Ovary (tissue), 9 donors: ENCODE results near the gene PDS5A. TPM values are rescaled to one million over a fixed set of nuclear protein-coding genes. Genes with fewer than 3 reads are reported as not detected.
"Not testable (repeated sequence)": the region's sequence is repeated elsewhere in the genome, so short reads cannot be mapped to it uniquely, and the experiment has no call there.

Experiments
- DNase-seq, 5 donors: peaks; one replicate each; pipeline ENCODE4 v3.0.0-alpha.2; 2019 to 2020
- H3K27ac ChIP-seq, 2 donors: fragments of 200-600 bp; one replicate each; pipeline versions ENCODE4 v1.5.1 to v1.8.0; 2019 to 2022
- H3K27me3 ChIP-seq: fragments of 200-600 bp; one replicate; pipeline ENCODE4 v1.8.0; 2022
- H3K36me3 ChIP-seq: fragments of 200-600 bp; sonication (generic); one replicate; pipeline ENCODE4 v1.5.1; 2019
- H3K4me1 ChIP-seq: one replicate; pipeline ENCODE4 v1.8.1; 2013; ENCODE audit warnings: mild to moderate bottlenecking, moderate library complexity; ENCODE audit not compliant: insufficient read depth
- H3K4me3 ChIP-seq: fragments of 200-600 bp; sonication (generic); one replicate; pipeline ENCODE4 v1.5.1; 2017
- H3K9me3 ChIP-seq, 2 donors: fragments of 200-600 bp in 1 of 2; sonication (generic) in 1 of 2; one replicate each; pipeline versions ENCODE4 v1.5.1 to v1.8.1; 2013 to 2019; ENCODE audit warnings: mild to moderate bottlenecking in 1 of 2, moderate library complexity in 1 of 2
- EP300 ChIP-seq: sonication (generic); formaldehyde crosslinking; IDR thresholded peaks from one replicate; pipeline ENCODE4 v1.6.1; 2017; ENCODE audit warnings: antibody characterized with exemption
- POLR2A ChIP-seq: fragments of 450-650 bp; IDR thresholded peaks from one replicate; pipeline ENCODE4 v1.6.1; 2017; ENCODE audit warnings: antibody characterized with exemption, mild to moderate bottlenecking, moderate library complexity
- WGBS, 3 donors: extraction: QIAGEN DNeasy Blood & Tissue Kit in 1 of 3; methylation state at CpG; one replicate each; pipeline versions ENCODE4 v1.1.5 to v1.1.7; 2013 to 2017; 5-methylcytosine and 5-hydroxymethylcytosine counted together
- intact Hi-C, 4 donors: fragments of 100-400 bp; cut with DNase I; formaldehyde crosslinking; loops; one replicate each; pipeline versions ENCODE4 v1.11.0 to v1.15.1; 2022 to 2023
- polyA plus RNA-seq, 2 donors: library from polyadenylated mRNA; stranded (reverse); fragments of 200-250 nt in 1 of 2; fragments of 350-450 nt in 1 of 2; fragmentation: Illumina TruSeq in 1 of 2; extraction: RNeasy Lipid Tissue Mini Kit (QIAGEN cat#74804) in 1 of 2; gene quantifications; one replicate each; pipeline ENCODE4 v1.2.3, GENCODE V29; 2013 to 2014
- total RNA-seq, 7 donors: library from RNA; depleted of rRNA in 2 of 7; stranded (reverse); fragments of >200 nt in 2 of 7; fragmentation: NEBNext Ultra II Directional in 3 of 7; extraction: Animal tissue kit (Norgen Biotek cat#: 25700) in 3 of 7; gene quantifications; one replicate each; pipeline versions ENCODE4 v1.1.0 to v1.2.4, GENCODE V29; 2016 to 2023
- TF ChIP-seq, protein P1 (sequence below), 3 donors: fragments of 450-650 bp in 2 of 3; fragments of 200-600 bp in 1 of 3; IDR thresholded peaks; one replicate each; pipeline versions ENCODE4 v1.5.1 to v1.8.0; 2016 to 2022; ENCODE audit warnings: antibody characterized with exemption in 3 of 3, mild to moderate bottlenecking in 1 of 3
- donor health status: DM: no; HTN: no; CAD: no; lungs with moderate emphysema.
- donor health status: DM: no; HTN: no; CAD: no.
- donor health status: Bipolar disorder and iron deficiency.
- donor health status: DM: yes; HTN: yes; CAD: no.
- donor health status: DM: no; HTN: no; CAD: no.
- donor health status: DM: yes; HTN: yes; CAD: no.

Gene PDS5A
- total and polyA plus RNA-seq, 9 donors: 20.9 to 68.8 (median 60.4) TPM

DNA sequence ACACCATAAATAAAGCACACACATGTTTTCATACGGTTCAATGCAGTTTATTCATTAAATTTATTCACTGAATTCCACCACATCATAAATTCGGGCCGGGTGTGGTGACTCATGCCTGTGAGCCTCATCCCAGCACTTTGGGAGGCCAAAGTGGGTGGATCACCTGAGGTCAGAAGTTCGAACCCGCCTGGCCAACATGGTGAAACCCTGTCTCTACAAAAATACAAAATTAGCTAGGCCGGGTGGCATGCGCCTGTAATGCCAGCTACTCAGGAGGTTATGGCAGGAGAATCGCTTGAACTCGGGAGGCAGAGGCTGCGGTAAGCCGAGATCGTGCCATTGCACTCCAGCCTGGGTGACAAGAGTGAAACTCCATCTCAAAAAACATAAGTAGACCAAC is 131.6 kb downstream of the PDS5A start:
- Histone ChIP-seq H3K27me3 (no peaks in the 10 kb centered on the region), H3K36me3 (no peaks in the 10 kb centered on the region), H3K4me1 (no peaks in the 10 kb centered on the region), H3K9me3 (no peaks in the 10 kb centered on the region), H3K27ac (no peak overlapping the region), H3K4me3 (no peak overlapping the region)
- intact Hi-C loops: no loop called here
- TF ChIP-seq POLR2A: no peak
- TF ChIP-seq EP300: no peak
- TF ChIP-seq, protein P1, sequence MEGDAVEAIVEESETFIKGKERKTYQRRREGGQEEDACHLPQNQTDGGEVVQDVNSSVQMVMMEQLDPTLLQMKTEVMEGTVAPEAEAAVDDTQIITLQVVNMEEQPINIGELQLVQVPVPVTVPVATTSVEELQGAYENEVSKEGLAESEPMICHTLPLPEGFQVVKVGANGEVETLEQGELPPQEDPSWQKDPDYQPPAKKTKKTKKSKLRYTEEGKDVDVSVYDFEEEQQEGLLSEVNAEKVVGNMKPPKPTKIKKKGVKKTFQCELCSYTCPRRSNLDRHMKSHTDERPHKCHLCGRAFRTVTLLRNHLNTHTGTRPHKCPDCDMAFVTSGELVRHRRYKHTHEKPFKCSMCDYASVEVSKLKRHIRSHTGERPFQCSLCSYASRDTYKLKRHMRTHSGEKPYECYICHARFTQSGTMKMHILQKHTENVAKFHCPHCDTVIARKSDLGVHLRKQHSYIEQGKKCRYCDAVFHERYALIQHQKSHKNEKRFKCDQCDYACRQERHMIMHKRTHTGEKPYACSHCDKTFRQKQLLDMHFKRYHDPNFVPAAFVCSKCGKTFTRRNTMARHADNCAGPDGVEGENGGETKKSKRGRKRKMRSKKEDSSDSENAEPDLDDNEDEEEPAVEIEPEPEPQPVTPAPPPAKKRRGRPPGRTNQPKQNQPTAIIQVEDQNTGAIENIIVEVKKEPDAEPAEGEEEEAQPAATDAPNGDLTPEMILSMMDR (IDR thresholded peaks at IDR 0.05): no peak
- 89 to 93% (median 92%) methylated on average over 12 of the region's 12 CpGs for WGBS, 3 donors
- no peak for DNase-seq

DNA sequence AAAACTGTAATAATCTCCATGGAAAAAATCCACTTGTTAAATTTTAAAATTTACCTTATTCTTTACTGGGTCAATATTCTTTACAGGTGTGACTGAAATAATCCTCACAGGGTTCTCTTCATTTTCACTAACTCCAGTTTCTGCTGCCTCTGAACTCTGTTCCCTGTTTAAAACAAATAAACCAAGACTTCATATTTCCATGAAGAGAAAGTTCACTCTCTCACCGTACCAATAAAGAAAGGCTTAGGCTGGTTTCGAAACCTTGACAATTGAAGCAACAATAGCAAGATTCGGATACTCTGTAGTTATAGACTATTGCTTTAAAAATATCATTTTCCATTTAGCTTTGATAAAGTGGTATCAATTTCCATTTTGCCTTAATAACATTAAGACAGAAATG is 135.8 kb downstream of the PDS5A start:
- DNase-seq: no peak
- intact Hi-C loops: no loop called here
- no peak overlapping the region for H3K4me3 ChIP-seq
- H3K27ac ChIP-seq: no peak overlapping the region
- TF ChIP-seq EP300 (no peak), POLR2A (no peak)
- TF ChIP-seq, protein P1 (IDR thresholded peaks at IDR 0.05): no peak
- H3K36me3 ChIP-seq: no peaks in the 10 kb centered on the region
- H3K27me3 ChIP-seq: no peaks in the 10 kb centered on the region
- 94 to 98% (median 97%) methylated on average over 3 of the region's 3 CpGs for WGBS, 3 donors
- H3K9me3 ChIP-seq: no peaks in the 10 kb centered on the region
- no peaks in the 10 kb centered on the region for H3K4me1 ChIP-seq

DNA sequence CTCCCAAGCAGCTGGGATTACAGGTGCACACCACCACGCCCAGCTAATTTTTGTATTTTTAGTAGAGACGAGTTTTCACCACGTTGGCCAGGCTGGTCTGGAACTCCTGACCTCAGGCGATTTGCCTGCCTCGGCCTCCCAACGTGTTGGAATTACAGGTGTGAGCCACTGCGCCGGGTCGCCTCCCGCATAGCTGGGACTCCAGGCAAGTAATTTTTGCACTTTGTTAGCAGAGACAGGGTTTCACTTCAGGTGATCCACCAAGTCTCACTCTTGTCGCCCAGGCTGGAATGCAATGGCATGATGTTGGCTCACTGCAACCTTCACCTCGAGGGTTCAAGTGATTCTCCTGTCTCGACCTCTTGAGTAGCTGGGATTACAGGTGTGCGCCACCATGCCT is 137.2 kb downstream of the PDS5A start:
- H3K27ac ChIP-seq, H3K36me3 ChIP-seq, H3K4me3 ChIP-seq, DNase-seq, H3K27me3 ChIP-seq, H3K9me3 ChIP-seq, H3K4me1 ChIP-seq, intact Hi-C loops: not testable (repeated sequence)
- WGBS, 3 donors: 96 to 97% (median 97%) methylated on average over 14 of the region's 14 CpGs

DNA sequence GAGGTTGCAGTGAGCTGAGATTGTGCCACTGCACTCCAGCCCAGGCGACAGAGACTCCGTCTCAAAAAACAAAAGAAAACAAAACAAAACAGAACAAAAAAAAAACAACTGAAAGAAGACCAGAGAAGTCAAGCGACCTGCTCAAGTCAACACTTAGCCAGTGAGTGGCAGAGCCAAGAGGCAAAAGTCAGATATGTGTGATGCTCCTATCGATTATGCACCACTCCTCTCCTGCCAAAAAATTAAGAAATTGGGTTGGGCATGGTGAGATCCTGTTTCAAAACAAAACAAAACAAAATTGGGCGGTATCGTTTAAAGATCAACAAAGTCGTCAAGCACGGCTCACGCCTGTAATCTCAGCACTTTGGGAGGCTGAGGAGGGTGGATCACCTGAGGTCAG is 137.7 kb downstream of the PDS5A start:
- intact Hi-C loops: no loop called here
- TF ChIP-seq, protein P1 (IDR thresholded peaks at IDR 0.05): no peak
- TF ChIP-seq EP300 (no peak), POLR2A (no peak)
- 91 to 94% (median 94%) methylated on average over 9 of the region's 9 CpGs for WGBS, 3 donors
- H3K27ac ChIP-seq: no peak overlapping the region
- no peak for DNase-seq
- H3K9me3 ChIP-seq: no peaks in the 10 kb centered on the region
- no peaks in the 10 kb centered on the region for H3K36me3 ChIP-seq
- no peaks in the 10 kb centered on the region for H3K27me3 ChIP-seq
- no peaks in the 10 kb centered on the region for H3K4me1 ChIP-seq
- H3K4me3 ChIP-seq: no peak overlapping the region

DNA sequence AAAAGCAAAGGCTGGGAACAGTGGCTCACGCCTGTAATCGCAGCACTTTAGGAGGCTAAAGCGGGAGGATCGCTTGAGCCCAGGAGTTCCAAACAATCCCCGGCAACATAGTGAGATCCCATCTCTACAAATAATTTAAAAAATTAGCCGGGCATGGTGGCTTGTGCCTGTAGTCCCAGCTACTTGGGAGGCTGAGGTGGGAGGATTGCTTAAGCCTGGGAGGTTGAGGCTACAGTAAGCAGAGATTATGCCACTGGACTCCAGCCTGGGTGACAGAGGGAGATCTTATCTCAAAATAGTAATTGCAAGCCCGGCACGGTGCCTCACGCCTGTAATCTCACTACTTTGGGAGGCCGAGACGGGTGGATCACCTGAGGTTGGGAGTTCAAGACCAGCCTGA is 139.3 kb downstream of the PDS5A start:
- intact Hi-C loops, H3K9me3 ChIP-seq, H3K4me1 ChIP-seq, H3K27me3 ChIP-seq, H3K27ac ChIP-seq, DNase-seq, H3K36me3 ChIP-seq, H3K4me3 ChIP-seq: not testable (repeated sequence)
- WGBS, 3 donors: 94 to 97% (median 96%) methylated on average over 11 of the region's 11 CpGs

DNA sequence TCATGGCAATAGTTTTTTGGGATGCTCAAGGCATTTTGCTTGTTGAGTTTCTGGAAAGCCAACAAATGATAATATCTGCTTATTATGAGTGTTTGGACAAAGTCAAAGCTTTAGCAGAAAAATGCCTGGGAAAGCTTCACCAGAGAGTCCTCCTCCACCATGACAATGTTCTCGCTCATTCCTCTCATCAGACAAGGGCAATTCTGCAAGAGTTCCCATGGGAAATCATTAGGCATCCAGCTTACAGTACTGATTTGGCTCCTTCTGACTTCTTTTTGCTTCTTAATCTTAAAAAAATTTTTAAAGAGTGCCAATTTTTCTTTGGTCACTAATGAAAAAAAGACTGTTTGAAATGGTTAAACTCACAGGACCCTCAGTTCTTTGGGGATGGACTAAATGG is 143.4 kb downstream of the PDS5A start:
- no peaks in the 10 kb centered on the region for H3K4me1 ChIP-seq
- no peak overlapping the region for H3K27ac ChIP-seq
- no peaks in the 10 kb centered on the region for H3K36me3 ChIP-seq
- H3K27me3 ChIP-seq: no peaks in the 10 kb centered on the region
- no peaks in the 10 kb centered on the region for H3K9me3 ChIP-seq
- TF ChIP-seq, protein P1 (IDR thresholded peaks at IDR 0.05): no peak
- TF ChIP-seq EP300 (no peak), POLR2A (no peak)
- intact Hi-C loops: no loop called here
- 43 to 71% (median 64%) methylated on average over 1 of the region's 1 CpG for WGBS, 3 donors
- no peak for DNase-seq
- no peak overlapping the region for H3K4me3 ChIP-seq
